Omental fat pad (tissue), 4 donors: ENCODE measurements around the gene IL13. TPM values are rescaled to one million over a fixed set of nuclear protein-coding genes. Genes with fewer than 3 reads are reported as not detected.

ENCODE experiments used
- ATAC-seq: fragments of 150-250 bp; one replicate; pipeline ENCODE4 v1.9.1; 2016; ENCODE audit warnings: mild to moderate bottlenecking, moderate library complexity; ENCODE audit not compliant: low FRiP score
- DNase-seq: peaks from one replicate; pipeline ENCODE4 v3.0.0-alpha.2; 2019; ENCODE audit warnings: low spot score
- CTCF ChIP-seq, 3 donors: fragments of 450-650 bp; IDR thresholded peaks; one replicate each; pipeline ENCODE4 v1.5.1; 2016 to 2017; ENCODE audit warnings: antibody characterized with exemption in 3 of 3, mild to moderate bottlenecking in 3 of 3, moderate library complexity in 2 of 3
- total RNA-seq, 4 donors: library from RNA; depleted of rRNA; stranded (reverse); fragments of >200 nt; gene quantifications; one replicate each; pipeline ENCODE4 v1.1.0, GENCODE V29; 2016

The IL13 gene
- total RNA-seq, 4 donors from 2014 or later, result 0.24 to 1.1 TPM; not detected in 2

- TF ChIP-seq CTCF (IDR thresholded peaks at IDR 0.05), result no peak
- DNase-seq (no peak), ATAC-seq (no peak)
Measured at GRCh38 chr5:132678735-132679134, 20.8 kb downstream of the IL13 start.

DNA sequence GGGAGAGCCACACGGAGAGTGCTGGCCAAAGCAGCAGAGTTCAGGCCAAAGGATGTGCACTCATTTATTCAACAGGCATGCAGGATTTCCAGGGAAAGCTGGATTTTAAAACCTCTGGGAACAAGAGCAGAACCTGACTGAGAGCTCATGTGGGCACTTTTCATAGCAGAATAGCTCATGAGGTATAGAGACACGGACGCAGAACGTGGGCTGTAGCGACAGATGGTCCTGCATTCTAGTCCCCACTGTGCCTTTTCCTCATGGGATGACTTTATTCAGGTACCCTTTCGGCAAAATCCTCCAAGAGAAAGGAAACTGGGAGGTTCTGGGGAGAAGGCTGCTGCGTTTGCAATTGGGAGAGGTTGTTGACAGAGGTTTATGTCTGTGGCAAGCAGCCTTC is 21.2 kb downstream of the IL13 start:
- no peak for ATAC-seq
- TF ChIP-seq CTCF (IDR thresholded peaks at IDR 0.05), result no peak
- no peak for DNase-seq

- DNase-seq, result no peak
- no peak for ATAC-seq
- no peak for TF ChIP-seq CTCF (IDR thresholded peaks at IDR 0.05)
Measured at GRCh38 chr5:132679717-132680380, 21.9 kb downstream of the IL13 start.

DNA sequence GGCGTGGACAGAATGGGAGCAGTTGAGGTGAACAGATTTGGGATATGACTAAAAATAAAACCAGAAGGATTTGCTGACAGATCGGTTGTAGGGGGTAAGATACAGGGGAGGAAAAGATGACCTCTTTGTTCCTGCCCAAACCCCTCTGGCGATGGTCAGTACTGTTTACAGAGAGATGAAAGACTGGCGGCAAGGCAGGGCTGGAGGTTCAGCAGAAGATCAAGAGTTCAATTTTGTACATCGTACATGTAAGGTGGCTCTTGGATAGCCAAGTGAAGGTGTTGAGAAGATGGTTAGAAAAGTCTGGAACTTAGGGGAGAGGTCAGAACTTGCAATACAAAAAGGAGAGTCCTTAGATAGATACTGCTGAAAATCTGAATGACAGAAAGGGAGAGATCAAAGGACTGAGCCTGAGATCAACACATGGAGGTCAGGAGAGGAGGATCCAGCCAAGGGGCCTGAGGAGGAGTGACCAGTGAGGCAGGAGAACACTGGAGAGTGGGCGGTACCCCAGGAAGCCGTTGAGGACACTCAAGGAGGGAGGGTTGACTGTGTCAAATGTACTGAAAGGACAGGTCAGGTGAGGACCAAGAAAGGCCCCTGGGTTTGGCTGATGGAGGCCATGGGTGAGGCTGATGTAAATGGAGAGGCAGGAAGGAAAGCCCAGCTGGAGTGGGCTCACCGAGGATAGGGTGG is 23.0 kb downstream of the IL13 start:
- TF ChIP-seq CTCF (IDR thresholded peaks at IDR 0.05), result no peak
- ATAC-seq (no peak), DNase-seq (no peak)

DNA sequence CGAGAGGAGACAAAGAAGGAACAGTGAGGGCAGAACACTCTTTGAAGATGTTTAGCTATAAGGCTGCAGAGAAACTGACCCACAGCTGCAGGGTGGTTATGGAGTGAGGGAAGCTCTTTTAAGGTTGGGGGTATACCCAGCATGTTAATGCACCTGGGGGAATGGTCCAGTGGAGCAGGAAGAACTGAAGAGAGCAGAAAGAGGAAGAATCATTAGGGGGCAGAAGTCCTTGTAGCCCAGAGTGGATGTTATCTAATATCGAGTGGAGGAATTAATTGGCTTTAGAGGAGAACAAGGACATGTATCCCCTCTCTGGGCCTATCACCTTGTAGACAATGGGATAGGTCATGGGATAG is 23.5 kb downstream of the IL13 start:
- ATAC-seq (no peak), DNase-seq (no peak)
- TF ChIP-seq CTCF (IDR thresholded peaks at IDR 0.05), result no peak

GRCh38 chr5:132681983-132682382 is 24.0 kb downstream of the IL13 start:
- ATAC-seq (no peak), DNase-seq (no peak)
- no peak for TF ChIP-seq CTCF (IDR thresholded peaks at IDR 0.05)

DNA sequence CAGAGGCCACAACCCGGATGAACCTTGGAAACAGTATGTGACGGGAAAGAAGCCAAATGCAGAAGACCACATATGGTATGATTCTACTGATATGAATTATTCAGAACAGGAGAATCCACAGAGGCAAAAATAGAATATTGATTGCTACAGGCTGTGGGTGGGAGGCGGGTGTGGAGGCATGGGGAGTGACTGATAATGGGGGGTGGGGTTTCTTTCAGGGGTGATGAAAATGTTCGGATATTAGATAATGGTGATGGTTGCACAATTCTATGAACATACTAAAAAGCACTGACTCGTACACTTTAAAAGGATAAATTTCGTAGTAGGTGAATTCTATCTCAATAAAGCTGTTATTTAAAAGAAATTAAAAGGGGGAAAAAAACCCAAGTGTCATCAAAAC is 26.5 kb downstream of the IL13 start:
- TF ChIP-seq CTCF (IDR thresholded peaks at IDR 0.05), result no peak
- DNase-seq (no peak), ATAC-seq (no peak)
